Measurements from ENCODE around the gene MALRD1. TPM values are rescaled to one million over a fixed set of nuclear protein-coding genes. Genes with fewer than 3 reads are reported as not detected.
A peak's percentile ranks its signal among the peaks of the same experiment; 100 is the strongest.

Gene MALRD1
- total and polyA plus RNA-seq, 2 donors from 2014 or later, result 2.0 to 2.4 TPM

DNA sequence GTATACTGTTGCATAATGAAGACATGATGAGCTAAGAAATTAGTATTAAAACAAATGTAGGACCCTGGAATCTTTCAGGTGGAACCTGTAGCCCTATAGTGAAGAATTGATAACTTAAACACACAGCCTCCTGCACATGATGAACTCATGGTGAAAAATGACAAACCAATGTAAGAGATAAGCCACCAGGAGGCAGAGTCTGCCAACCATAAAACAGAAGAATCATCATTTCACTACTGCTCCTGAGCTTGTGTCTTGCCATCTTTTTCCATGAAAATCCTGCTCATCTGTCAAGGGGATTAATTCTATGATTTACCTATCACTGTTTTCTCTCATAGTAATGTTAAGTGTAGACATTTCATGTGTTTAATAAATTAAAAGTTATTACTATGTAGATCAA is 363.9 kb downstream of the MALRD1 start:
- TF ChIP-seq, protein P1, sequence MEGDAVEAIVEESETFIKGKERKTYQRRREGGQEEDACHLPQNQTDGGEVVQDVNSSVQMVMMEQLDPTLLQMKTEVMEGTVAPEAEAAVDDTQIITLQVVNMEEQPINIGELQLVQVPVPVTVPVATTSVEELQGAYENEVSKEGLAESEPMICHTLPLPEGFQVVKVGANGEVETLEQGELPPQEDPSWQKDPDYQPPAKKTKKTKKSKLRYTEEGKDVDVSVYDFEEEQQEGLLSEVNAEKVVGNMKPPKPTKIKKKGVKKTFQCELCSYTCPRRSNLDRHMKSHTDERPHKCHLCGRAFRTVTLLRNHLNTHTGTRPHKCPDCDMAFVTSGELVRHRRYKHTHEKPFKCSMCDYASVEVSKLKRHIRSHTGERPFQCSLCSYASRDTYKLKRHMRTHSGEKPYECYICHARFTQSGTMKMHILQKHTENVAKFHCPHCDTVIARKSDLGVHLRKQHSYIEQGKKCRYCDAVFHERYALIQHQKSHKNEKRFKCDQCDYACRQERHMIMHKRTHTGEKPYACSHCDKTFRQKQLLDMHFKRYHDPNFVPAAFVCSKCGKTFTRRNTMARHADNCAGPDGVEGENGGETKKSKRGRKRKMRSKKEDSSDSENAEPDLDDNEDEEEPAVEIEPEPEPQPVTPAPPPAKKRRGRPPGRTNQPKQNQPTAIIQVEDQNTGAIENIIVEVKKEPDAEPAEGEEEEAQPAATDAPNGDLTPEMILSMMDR (IDR thresholded peaks at IDR 0.05; ENCODE audit: borderline replicate concordance, extremely low read depth, insufficient read depth), result peak; percentile 39
- no peak overlapping the region for H3K9ac ChIP-seq (ENCODE audit: low read length in 3 of 3)
- no peaks in the 10 kb centered on the region for H3K4me1 ChIP-seq (ENCODE audit: control insufficient read depth in 2 of 3, insufficient read depth in 2 of 3, low read depth in 1 of 3, low read length in 3 of 3)
- no peak overlapping the region for H3K4me3 ChIP-seq (ENCODE audit: low read length in 3 of 3)
- no peaks in the 10 kb centered on the region for H3K9me3 ChIP-seq (ENCODE audit: control insufficient read depth in 2 of 3, insufficient read depth in 1 of 3, low read length in 3 of 3)
- FAIRE-seq (no peak), DNase-seq (peak in 3 of 5 donors; percentile 18 to 47 (median 41))
- no peaks in the 10 kb centered on the region for H3K36me3 ChIP-seq (ENCODE audit: control insufficient read depth in 2 of 3, insufficient read depth in 3 of 3, low read length in 3 of 3)
- no peaks in the 10 kb centered on the region for H3K27me3 ChIP-seq (ENCODE audit: control insufficient read depth, insufficient read depth, low read length)
- intact Hi-C loops (cut with DNase I), result no loop called here
- H3K27ac ChIP-seq (ENCODE audit: low read depth in 2 of 2, low read length in 2 of 2), result no peak overlapping the region

DNA sequence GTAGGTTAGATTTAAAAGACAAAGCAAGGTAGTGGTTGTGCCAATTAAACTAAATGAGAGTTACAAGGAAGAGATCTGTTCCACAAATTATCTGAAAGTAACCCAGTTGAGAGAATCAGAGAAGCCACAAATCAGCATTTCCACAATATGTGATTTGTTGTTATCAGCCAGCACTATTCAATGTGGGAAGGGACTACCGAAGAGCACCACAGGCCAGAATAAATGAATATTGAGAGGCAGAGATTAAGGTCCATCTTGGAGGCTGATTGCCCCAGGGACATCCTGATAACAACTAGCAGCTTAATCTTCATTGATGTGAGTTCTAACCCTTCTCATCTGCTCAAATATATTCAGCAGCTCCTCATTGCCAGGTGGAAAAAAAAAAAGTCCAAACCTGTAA is 367.6 kb downstream of the MALRD1 start:
- intact Hi-C loops (cut with DNase I), result no loop called here
- DNase-seq (no peak), FAIRE-seq (no peak)
- Histone ChIP-seq H3K9ac (ENCODE audit: low read length in 3 of 3) (no peak overlapping the region), H3K4me1 (ENCODE audit: control insufficient read depth in 2 of 3, insufficient read depth in 2 of 3, low read depth in 1 of 3, low read length in 3 of 3) (no peaks in the 10 kb centered on the region), H3K36me3 (ENCODE audit: control insufficient read depth in 2 of 3, insufficient read depth in 3 of 3, low read length in 3 of 3) (no peaks in the 10 kb centered on the region), H3K9me3 (ENCODE audit: control insufficient read depth in 2 of 3, insufficient read depth in 1 of 3, low read length in 3 of 3) (no peaks in the 10 kb centered on the region), H3K27ac (ENCODE audit: low read depth in 2 of 2, low read length in 2 of 2) (no peak overlapping the region), H3K27me3 (ENCODE audit: control insufficient read depth, insufficient read depth, low read length) (no peaks in the 10 kb centered on the region), H3K4me3 (ENCODE audit: low read length in 3 of 3) (no peak overlapping the region)
- TF ChIP-seq, protein P1 (IDR thresholded peaks at IDR 0.05; ENCODE audit: borderline replicate concordance, extremely low read depth, insufficient read depth), result no peak

DNA sequence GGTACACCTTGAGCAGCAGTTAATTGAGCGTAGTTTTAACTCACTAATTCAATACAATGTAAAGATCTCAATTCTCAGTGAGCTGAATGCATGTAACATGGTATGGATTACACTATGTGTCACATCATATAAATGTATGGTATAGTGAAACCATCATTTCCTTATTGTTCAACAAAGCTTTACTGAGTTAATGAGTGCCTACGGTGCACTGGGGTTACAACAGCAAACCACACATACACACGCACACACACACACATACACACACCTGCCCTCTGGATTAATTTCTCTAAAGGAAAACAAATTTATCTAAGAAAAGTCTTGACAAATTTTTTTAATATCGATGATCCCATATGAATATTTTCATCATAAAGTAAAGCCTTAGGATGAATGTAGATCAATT is 369.1 kb downstream of the MALRD1 start:
- H3K27ac ChIP-seq (ENCODE audit: low read depth in 2 of 2, low read length in 2 of 2), result no peak overlapping the region
- no peaks in the 10 kb centered on the region for H3K27me3 ChIP-seq (ENCODE audit: control insufficient read depth, insufficient read depth, low read length)
- TF ChIP-seq, protein P1 (IDR thresholded peaks at IDR 0.05; ENCODE audit: borderline replicate concordance, extremely low read depth, insufficient read depth), result no peak
- H3K4me3 ChIP-seq (ENCODE audit: low read length in 3 of 3), result no peak overlapping the region
- H3K36me3 ChIP-seq (ENCODE audit: control insufficient read depth in 2 of 3, insufficient read depth in 3 of 3, low read length in 3 of 3), result no peaks in the 10 kb centered on the region
- FAIRE-seq, result no peak
- no peaks in the 10 kb centered on the region for H3K9me3 ChIP-seq (ENCODE audit: control insufficient read depth in 2 of 3, insufficient read depth in 1 of 3, low read length in 3 of 3)
- no peak overlapping the region for H3K9ac ChIP-seq (ENCODE audit: low read length in 3 of 3)
- intact Hi-C loops (cut with DNase I), result no loop called here
- no peaks in the 10 kb centered on the region for H3K4me1 ChIP-seq (ENCODE audit: control insufficient read depth in 2 of 3, insufficient read depth in 2 of 3, low read depth in 1 of 3, low read length in 3 of 3)
- no peak for DNase-seq

DNA sequence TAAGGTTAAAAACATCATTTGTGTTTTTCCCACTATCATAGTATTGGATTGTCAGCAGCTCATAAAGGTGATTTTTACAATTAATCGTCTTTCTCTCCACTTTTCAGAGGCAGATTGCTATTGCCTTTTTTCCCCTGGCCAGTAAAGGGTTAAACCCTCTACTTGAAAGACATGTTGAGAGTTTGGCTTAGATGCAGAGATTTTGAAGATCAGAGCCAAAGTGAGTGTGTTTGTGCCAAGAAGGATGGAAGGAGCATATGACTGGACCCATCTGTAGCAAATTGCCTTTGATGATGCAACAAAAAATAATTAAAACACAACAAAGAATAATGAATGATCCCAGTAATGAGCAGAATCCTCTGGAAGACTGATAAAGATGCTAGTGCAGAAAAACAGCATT is 373.1 kb downstream of the MALRD1 start:
- H3K9ac ChIP-seq (ENCODE audit: low read length in 3 of 3), result no peak overlapping the region
- FAIRE-seq, result no peak

More for the DNA sequence above, 373.1 kb downstream of the MALRD1 start:
- no peaks in the 10 kb centered on the region for H3K36me3 ChIP-seq (ENCODE audit: control insufficient read depth in 2 of 3, insufficient read depth in 3 of 3, low read length in 3 of 3)
- no peaks in the 10 kb centered on the region for H3K4me1 ChIP-seq (ENCODE audit: control insufficient read depth in 2 of 3, insufficient read depth in 2 of 3, low read depth in 1 of 3, low read length in 3 of 3)
- H3K9me3 ChIP-seq (ENCODE audit: control insufficient read depth in 2 of 3, insufficient read depth in 1 of 3, low read length in 3 of 3), result no peaks in the 10 kb centered on the region
- H3K4me3 ChIP-seq (ENCODE audit: low read length in 3 of 3), result no peak overlapping the region
- peak in 2 of 5 donors; percentile 17 to 34 for DNase-seq
- H3K27me3 ChIP-seq (ENCODE audit: control insufficient read depth, insufficient read depth, low read length), result no peaks in the 10 kb centered on the region
- TF ChIP-seq, protein P1 (IDR thresholded peaks at IDR 0.05; ENCODE audit: borderline replicate concordance, extremely low read depth, insufficient read depth), result no peak
- intact Hi-C loops (cut with DNase I), result no loop called here
- H3K27ac ChIP-seq (ENCODE audit: low read depth in 2 of 2, low read length in 2 of 2), result no peak overlapping the region

Measured in kidney (tissue), 14 donors.